Heart left ventricle (tissue), 16 donors: ENCODE data around the gene CWC27. TPM values are rescaled to one million over a fixed set of nuclear protein-coding genes. Genes with fewer than 3 reads are reported as not detected.

Source experiments
- ATAC-seq, 4 donors: fragments of 200-7000 bp; cut with Tn5 transposase; one replicate each; pipeline ENCODE4 v1.9.1; 2020 to 2022; ENCODE audit warnings: moderate library complexity in 4 of 4, mild to moderate bottlenecking in 3 of 4, moderate number of reproducible peaks in 1 of 4
- DNase-seq, 5 donors: peaks; one replicate each; pipeline ENCODE4 v3.0.0-alpha.2; 2020
- H3K27ac ChIP-seq, 12 donors: fragments of 200-600 bp; sonication (generic) in 4 of 12; one replicate each; pipeline versions ENCODE4 v1.5.0 to v1.8.0; 2016 to 2022; ENCODE audit warnings: mild to moderate bottlenecking in 2 of 12
- H3K27me3 ChIP-seq, 9 donors: fragments of 200-600 bp; sonication (generic) in 2 of 9; one replicate each; pipeline versions ENCODE4 v1.5.1 to v1.8.0; 2016 to 2022; ENCODE audit warnings: mild to moderate bottlenecking in 3 of 9
- H3K36me3 ChIP-seq, 9 donors: fragments of 200-600 bp; sonication (generic) in 2 of 9; one replicate each; pipeline versions ENCODE4 v1.5.0 to v1.8.0; 2018 to 2022; ENCODE audit warnings: mild to moderate bottlenecking in 2 of 9
- H3K4me1 ChIP-seq, 12 donors: fragments of 200-600 bp; sonication (generic) in 4 of 12; one replicate each; pipeline versions ENCODE4 v1.5.0 to v1.8.0; 2016 to 2022; ENCODE audit warnings: mild to moderate bottlenecking in 3 of 12
- H3K4me3 ChIP-seq, 12 donors: fragments of 200-600 bp; sonication (generic) in 4 of 12; one replicate each; pipeline versions ENCODE4 v1.5.0 to v1.8.0; 2017 to 2022; ENCODE audit warnings: mild to moderate bottlenecking in 9 of 12, moderate library complexity in 4 of 12
- H3K9me3 ChIP-seq, 12 donors: fragments of 200-600 bp; sonication (generic) in 4 of 12; one replicate each; pipeline versions ENCODE4 v1.5.0 to v1.8.0; 2016 to 2022; ENCODE audit warnings: mild to moderate bottlenecking in 1 of 12
- POLR2A ChIP-seq, 2 donors: fragments of 450-650 bp; IDR thresholded peaks; one replicate each; pipeline ENCODE4 v1.6.1; 2017; ENCODE audit warnings: antibody characterized with exemption in 2 of 2, mild to moderate bottlenecking in 2 of 2, moderate library complexity in 2 of 2
- WGBS, 4 donors: extraction: QIAGEN DNeasy Blood & Tissue Kit in 2 of 4; methylation state at CpG; one replicate each; pipeline versions ENCODE4 v1.1.5 to v1.1.7; 2013 to 2018; 5-methylcytosine and 5-hydroxymethylcytosine counted together
- intact Hi-C, 10 donors: fragments of 100-400 bp; cut with DNase I; formaldehyde crosslinking; loops; one replicate each; pipeline versions ENCODE4 v1.11.1 to v1.14.2; 2022
- polyA plus RNA-seq, 2 donors: library from polyadenylated mRNA; stranded (reverse); fragments of 200-250 nt; gene quantifications; one replicate each; pipeline ENCODE4 v1.2.3, GENCODE V29; 2013
- total RNA-seq, 9 donors: library from RNA; depleted of rRNA in 2 of 9; stranded (reverse); fragments of >200 nt in 2 of 9; fragmentation: NEBNext Ultra II Directional in 3 of 9; extraction: Animal tissue kit (Norgen Biotek cat#: 25700) in 3 of 9; gene quantifications; one replicate each; pipeline versions ENCODE4 v1.1.0 to v1.2.4, GENCODE V29; 2016 to 2023
- TF ChIP-seq, protein P1 (sequence below), 12 donors: fragments of 200-600 bp; sonication (generic) in 4 of 12; IDR thresholded peaks; one replicate each; pipeline versions ENCODE4 v1.5.0 to v1.8.0; 2018 to 2022; ENCODE audit warnings: antibody characterized with exemption in 12 of 12, mild to moderate bottlenecking in 5 of 12
- donor health status: ischemic (EF 13 %, LVEDD 7.1; RV severe dilation, severe dysfunction).
- donor health status: healthy with polysubstance abuse.
- donor health status: DM: no; HTN: yes; CAD: no.
- donor health status: DM: no; HTN: no; CAD: no.
- donor health status: ischemic (EF 25% LVEDD 6.9; RV normal size, moderate dysfunction).
- donor health status: ischemic (EF 25% LVEDD 5.7; RV mildly dilated, moderate dysfunction).
- donor health status: healthy.
- donor health status: DM: yes; HTN: yes; CAD: no.
- donor health status: ischemic (EF 35%, LVEDD 5.7; RV mildly dilated, moderate dysfunction).
- donor health status: nonischemic (EF 11% LVEDD 7.7; RV severe dilation, severe dysfunction).
- donor health status: DM: yes; HTN: yes; CAD: no.
- donor health status: PGD.
- donor health status: ischemic (EF 29% LVEDD 5.4; RV normal size, mild dysfunction).
- donor health status: nonischemic (EF 23%, LVEDD 6.1; RV moderate dilation, normal function).

The CWC27 gene
- total and polyA plus RNA-seq, 11 donors, result 10.7 to 33.3 (median 23.5) TPM

- Histone ChIP-seq H3K27me3 (no peaks in the 10 kb centered on the region), H3K27ac (no peak overlapping the region), H3K4me1 (peaks cover 9 to 47% (median 38%) of the 10 kb centered on the region in 12 donors), H3K4me3 (peak overlapping the region; percentile 72 to 95 (median 86)), H3K9me3 (no peaks in the 10 kb centered on the region), H3K36me3 (peaks cover 0 to 8% (median 0%) of the 10 kb centered on the region in 9 donors)
- no peak for ATAC-seq
- TF ChIP-seq POLR2A (IDR thresholded peaks at IDR 0.05), result no peak
- TF ChIP-seq, protein P1, sequence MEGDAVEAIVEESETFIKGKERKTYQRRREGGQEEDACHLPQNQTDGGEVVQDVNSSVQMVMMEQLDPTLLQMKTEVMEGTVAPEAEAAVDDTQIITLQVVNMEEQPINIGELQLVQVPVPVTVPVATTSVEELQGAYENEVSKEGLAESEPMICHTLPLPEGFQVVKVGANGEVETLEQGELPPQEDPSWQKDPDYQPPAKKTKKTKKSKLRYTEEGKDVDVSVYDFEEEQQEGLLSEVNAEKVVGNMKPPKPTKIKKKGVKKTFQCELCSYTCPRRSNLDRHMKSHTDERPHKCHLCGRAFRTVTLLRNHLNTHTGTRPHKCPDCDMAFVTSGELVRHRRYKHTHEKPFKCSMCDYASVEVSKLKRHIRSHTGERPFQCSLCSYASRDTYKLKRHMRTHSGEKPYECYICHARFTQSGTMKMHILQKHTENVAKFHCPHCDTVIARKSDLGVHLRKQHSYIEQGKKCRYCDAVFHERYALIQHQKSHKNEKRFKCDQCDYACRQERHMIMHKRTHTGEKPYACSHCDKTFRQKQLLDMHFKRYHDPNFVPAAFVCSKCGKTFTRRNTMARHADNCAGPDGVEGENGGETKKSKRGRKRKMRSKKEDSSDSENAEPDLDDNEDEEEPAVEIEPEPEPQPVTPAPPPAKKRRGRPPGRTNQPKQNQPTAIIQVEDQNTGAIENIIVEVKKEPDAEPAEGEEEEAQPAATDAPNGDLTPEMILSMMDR (IDR thresholded peaks at IDR 0.05), result no peak
- intact Hi-C loops, result loop anchor here in 1 of 10 donors (5.0 kb wide), 1 partner anchor 623 kb away; no protein-coding TSS in a partner anchor
- DNase-seq, result no peak
Measured at GRCh38 chr5:64769855-64770254, 1.1 kb downstream of the CWC27 start.

DNA sequence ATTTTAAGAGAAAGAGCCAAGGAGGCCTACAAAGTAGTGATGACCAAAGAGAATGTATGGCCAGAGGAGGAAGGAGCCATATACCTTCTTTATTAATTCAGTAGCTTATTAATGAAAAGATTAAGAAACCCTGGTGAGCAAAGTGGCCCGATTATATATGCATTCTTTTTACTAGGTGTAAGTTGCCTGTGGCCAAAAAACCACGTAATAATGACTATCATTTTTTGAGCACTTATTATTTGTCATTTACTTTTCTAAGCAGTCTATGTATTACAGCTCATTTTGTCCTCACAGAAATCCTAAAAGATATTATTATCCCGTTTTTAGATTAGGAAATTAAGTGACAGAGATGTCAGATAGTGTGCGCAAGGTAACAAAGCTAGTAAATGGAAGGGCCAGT lies 3.0 kb downstream of the CWC27 start:
- no peaks in the 10 kb centered on the region for H3K27me3 ChIP-seq
- no peak for ATAC-seq
- TF ChIP-seq, protein P1 (IDR thresholded peaks at IDR 0.05), result no peak
- TF ChIP-seq POLR2A (IDR thresholded peaks at IDR 0.05), result no peak
- H3K4me3 ChIP-seq, result no peak overlapping the region
- H3K27ac ChIP-seq, result no peak overlapping the region
- WGBS, 4 donors, result 81 to 85% (median 82%) methylated on average over 4 of the region's 4 CpGs
- H3K36me3 ChIP-seq, result peaks cover 0 to 23% (median 5%) of the 10 kb centered on the region in 9 donors
- H3K9me3 ChIP-seq, result no peaks in the 10 kb centered on the region
- intact Hi-C loops, result no loop called here
- peaks cover 6 to 34% (median 24%) of the 10 kb centered on the region in 12 donors for H3K4me1 ChIP-seq
- no peak for DNase-seq

DNA sequence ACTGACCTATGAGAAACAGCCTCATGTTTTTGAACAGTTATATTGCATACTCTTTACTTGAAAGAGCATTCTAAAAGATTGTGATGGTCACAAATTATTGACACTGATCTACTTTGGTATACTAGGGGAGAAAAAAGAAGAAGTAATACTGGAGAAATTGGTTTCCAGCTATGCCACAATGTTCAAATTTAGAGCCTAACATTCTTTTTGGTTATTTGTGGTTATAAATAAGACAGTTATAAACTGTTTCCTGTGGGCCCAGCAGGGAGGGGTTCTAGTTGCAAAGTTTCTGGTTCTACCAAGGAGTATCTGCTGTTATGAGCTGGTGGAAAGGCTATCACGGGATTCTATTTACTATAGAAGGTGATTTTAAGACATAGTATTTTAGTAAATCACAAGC lies 4.8 kb downstream of the CWC27 start:
- peaks cover 0 to 34% (median 5%) of the 10 kb centered on the region in 9 donors for H3K36me3 ChIP-seq
- TF ChIP-seq, protein P1 (IDR thresholded peaks at IDR 0.05), result no peak
- no peak for TF ChIP-seq POLR2A (IDR thresholded peaks at IDR 0.05)
- 79 to 87% (median 83%) methylated on average over 1 of the region's 1 CpG for WGBS, 4 donors
- no peak for ATAC-seq
- no peak overlapping the region for H3K4me3 ChIP-seq
- DNase-seq, result no peak
- no peak overlapping the region for H3K27ac ChIP-seq
- no peaks in the 10 kb centered on the region for H3K9me3 ChIP-seq
- H3K27me3 ChIP-seq, result no peaks in the 10 kb centered on the region
- intact Hi-C loops, result no loop called here
- peaks cover 6 to 23% (median 14%) of the 10 kb centered on the region in 12 donors for H3K4me1 ChIP-seq

GRCh38 chr5:64775291-64775690 lies 6.6 kb downstream of the CWC27 start:
- Histone ChIP-seq H3K36me3 (peaks cover 0 to 36% (median 5%) of the 10 kb centered on the region in 9 donors), H3K4me1 (peaks cover 0 to 13% (median 5%) of the 10 kb centered on the region in 12 donors), H3K4me3 (no peak overlapping the region), H3K27ac (peak overlapping the region in 1 of 12 donors; percentile 0), H3K9me3 (no peaks in the 10 kb centered on the region), H3K27me3 (no peaks in the 10 kb centered on the region)
- WGBS, 4 donors, result 73 to 81% (median 78%) methylated on average over 1 of the region's 1 CpG
- intact Hi-C loops, result no loop called here
- ATAC-seq (peak in 1 of 4 donors; percentile 31), DNase-seq (no peak)
- TF ChIP-seq, protein P1 (IDR thresholded peaks at IDR 0.05), result no peak
- no peak for TF ChIP-seq POLR2A (IDR thresholded peaks at IDR 0.05)
